IMR-90 (cell line): Measurements from ENCODE around the gene COA5. TPM values are rescaled to one million over a fixed set of nuclear protein-coding genes. Genes with fewer than 3 reads are reported as not detected.

Source experiments
- ATAC-seq: fragments of 200-7000 bp; cut with Tn5 transposase; 2 replicates; pipeline ENCODE4 v1.9.1; 2020; ENCODE audit warnings: low read depth, mild to moderate bottlenecking, moderate library complexity
- BruUV-seq: library from RNA; stranded (reverse); fragments of 400-500 nt; replicated peaks from 2 replicates; lab custom pipeline; 2021; lab: Mats Ljungman, UMichigan
- CTCF ChIA-PET: fragments of 300-600 bp; formaldehyde crosslinking; extraction: SDS; loops from one replicate; lab custom pipeline; 2021; ENCODE audit warnings: antibody characterized with exemption; lab: Yijun Ruan, JAX
- POLR2A ChIA-PET: fragments of 300-600 bp; sonication (Branson Sonifier 250); formaldehyde crosslinking; loops from one replicate; lab custom pipeline; 2022; ENCODE audit warnings: antibody characterized with exemption; ENCODE audit not compliant: unreplicated experiment; lab: Charles Lee
- DNase-seq: peaks from one replicate; pipeline ENCODE4 v3.0.0; 2013
- H2AFZ ChIP-seq: replicated peaks from 2 replicates; pipeline ENCODE3; 2013; ENCODE audit warnings: low read length, mild to moderate bottlenecking; ENCODE audit not compliant: poor library complexity
- H2AK5ac ChIP-seq: 2 replicates; pipeline ENCODE4 v1.6.1; 2013; ENCODE audit warnings: low read depth, low read length, inconsistent platforms
- H2AK9ac ChIP-seq: replicated peaks from 2 replicates; pipeline ENCODE3; 2013; ENCODE audit warnings: mild to moderate bottlenecking, low read depth, low read length, moderate library complexity; ENCODE audit not compliant: poor library complexity
- H2BK120ac ChIP-seq: 2 replicates; pipeline ENCODE4 v1.6.1; 2013; ENCODE audit warnings: low read depth, low read length, inconsistent platforms
- H2BK15ac ChIP-seq: 3 replicates; pipeline ENCODE4 v1.6.1; 2013; ENCODE audit warnings: low read depth, low read length, inconsistent platforms
- H2BK20ac ChIP-seq: 2 replicates; pipeline ENCODE4 v1.6.1; 2013; ENCODE audit warnings: low read depth, mild to moderate bottlenecking, inconsistent platforms, low read length, moderate library complexity
- H2BK5ac ChIP-seq: 2 replicates; pipeline ENCODE4 v1.6.1; 2013; ENCODE audit warnings: mild to moderate bottlenecking, low read depth, low read length, inconsistent platforms; ENCODE audit not compliant: poor library complexity, severe bottlenecking
- H3K14ac ChIP-seq: replicated peaks from 2 replicates; pipeline ENCODE4 v1.6.1; 2013; ENCODE audit warnings: low read depth, low read length, inconsistent platforms
- H3K18ac ChIP-seq: 2 replicates; pipeline ENCODE4 v1.6.1; 2013; ENCODE audit warnings: low read depth, low read length, control low read depth
- H3K23ac ChIP-seq: 2 replicates; pipeline ENCODE4 v1.6.1; 2013; ENCODE audit warnings: low read depth, low read length, inconsistent platforms
- H3K27ac ChIP-seq: 2 replicates; pipeline ENCODE4 v1.5.1; 2013; ENCODE audit warnings: mild to moderate bottlenecking, control low read depth, low read length; ENCODE audit not compliant: insufficient read depth
- H3K27me3 ChIP-seq: 2 replicates; pipeline ENCODE4 v1.6.1; 2013; ENCODE audit warnings: low read length; ENCODE audit not compliant: control insufficient read depth, insufficient read depth
- H3K36me3 ChIP-seq: 2 replicates; pipeline ENCODE4 v1.6.1; 2013; ENCODE audit warnings: low read length, mixed read lengths; ENCODE audit not compliant: control insufficient read depth, insufficient read depth
- H3K4ac ChIP-seq: 2 replicates; pipeline ENCODE4 v1.6.1; 2013; ENCODE audit warnings: low read depth, low read length, inconsistent platforms
- H3K4me1 ChIP-seq: 2 replicates; pipeline ENCODE4 v1.6.1; 2013; ENCODE audit warnings: low read length, mixed read lengths; ENCODE audit not compliant: control insufficient read depth, insufficient read depth
- H3K4me2 ChIP-seq: 2 replicates; pipeline ENCODE4 v1.6.1; 2013; ENCODE audit warnings: low read depth, mild to moderate bottlenecking, control low read depth, low read length, moderate library complexity
- H3K4me3 ChIP-seq: 2 replicates; pipeline ENCODE4 v1.5.1; 2013; ENCODE audit warnings: low read depth, mild to moderate bottlenecking, control low read depth, low read length, moderate library complexity; ENCODE audit not compliant: insufficient read depth
- H3K56ac ChIP-seq: 2 replicates; pipeline ENCODE4 v1.6.1; 2013; ENCODE audit warnings: low read length, inconsistent platforms; ENCODE audit not compliant: insufficient read depth; ENCODE audit errors: extremely low read depth
- H3K79me1 ChIP-seq, 2 experiments: 2 replicates each; pipeline ENCODE4 v1.6.1; 2013; ENCODE audit warnings: low read length in 2 of 2, inconsistent platforms in 1 of 2, low read depth in 1 of 2
- H3K9ac ChIP-seq: 2 replicates; pipeline ENCODE4 v1.6.1; 2013; ENCODE audit warnings: low read depth, low read length, control low read depth
- H3K9me1 ChIP-seq: 2 replicates; pipeline ENCODE4 v1.6.1; 2013; ENCODE audit warnings: low read length, inconsistent platforms; ENCODE audit not compliant: insufficient read depth
- H3K9me3 ChIP-seq: 2 replicates; pipeline ENCODE4 v1.6.1; 2013; ENCODE audit warnings: low read length; ENCODE audit not compliant: control insufficient read depth, insufficient read depth
- H4K20me1 ChIP-seq: 2 replicates; pipeline ENCODE4 v1.6.1; 2013; ENCODE audit warnings: low read length, inconsistent platforms; ENCODE audit not compliant: insufficient read depth
- H4K5ac ChIP-seq: 2 replicates; pipeline ENCODE4 v1.6.1; 2013; ENCODE audit warnings: mild to moderate bottlenecking, low read depth, low read length, control low read depth
- H4K8ac ChIP-seq, 2 experiments: 2 replicates each; pipeline ENCODE4 v1.6.1; 2013; ENCODE audit warnings: low read depth in 2 of 2, low read length in 2 of 2, control low read depth in 1 of 2, inconsistent platforms in 1 of 2
- H4K91ac ChIP-seq: 2 replicates; pipeline ENCODE4 v1.6.1; 2013; ENCODE audit warnings: low read depth, low read length, inconsistent platforms; ENCODE audit not compliant: insufficient read depth
- BHLHE40 ChIP-seq: fragments of 150-350 bp; IDR thresholded peaks from 2 replicates; pipeline ENCODE4 v1.6.1; 2016; ENCODE audit warnings: mild to moderate bottlenecking, low read depth, low read length
- CEBPB ChIP-seq: IDR thresholded peaks from 2 replicates; pipeline ENCODE4 v1.6.1; 2012; ENCODE audit warnings: low read depth, low read length, improper control_type of control experiment
- CHD1 ChIP-seq: IDR thresholded peaks from 2 replicates; pipeline ENCODE4 v1.6.1; 2012; ENCODE audit warnings: low read depth, low read length, improper control_type of control experiment
- FOS ChIP-seq: fragments of 150-350 bp; IDR thresholded peaks from 2 replicates; pipeline ENCODE4 v1.6.1; 2016; ENCODE audit warnings: low read depth, low read length
- MAFK ChIP-seq: IDR thresholded peaks from 2 replicates; pipeline ENCODE4 v1.6.1; 2012; ENCODE audit warnings: low read depth, low read length, improper control_type of control experiment
- MAZ ChIP-seq: IDR thresholded peaks from 2 replicates; pipeline ENCODE4 v1.6.1; 2012; ENCODE audit warnings: low read depth, mild to moderate bottlenecking, low read length, improper control_type of control experiment, moderate library complexity, borderline replicate concordance
- MXI1 ChIP-seq: IDR thresholded peaks from 2 replicates; pipeline ENCODE4 v1.6.1; 2012; ENCODE audit warnings: low read depth, mild to moderate bottlenecking, low read length, moderate library complexity, borderline replicate concordance
- NFE2L2 ChIP-seq: fragments of 150-350 bp; IDR thresholded peaks from 2 replicates; pipeline ENCODE4 v1.6.1; 2016; ENCODE audit warnings: low read depth, mild to moderate bottlenecking, low read length
- POLR2A ChIP-seq: IDR thresholded peaks from 2 replicates; pipeline ENCODE4 v1.6.1; 2012; ENCODE audit warnings: mild to moderate bottlenecking, low read depth, low read length
- RAD21 ChIP-seq: IDR thresholded peaks from 2 replicates; pipeline ENCODE4 v1.6.1; 2012; ENCODE audit warnings: low read length, improper control_type of control experiment
- RCOR1 ChIP-seq: IDR thresholded peaks from 2 replicates; pipeline ENCODE4 v1.6.1; 2012; ENCODE audit warnings: mild to moderate bottlenecking, low read length, improper control_type of control experiment; ENCODE audit not compliant: insufficient replicate concordance
- RFX5 ChIP-seq: IDR thresholded peaks from 2 replicates; pipeline ENCODE4 v1.8.0; 2012; ENCODE audit warnings: low read depth, mild to moderate bottlenecking, low read length, moderate library complexity
- SMC3 ChIP-seq: fragments of 150-350 bp; IDR thresholded peaks from 2 replicates; pipeline ENCODE4 v1.6.1; 2016; ENCODE audit warnings: low read depth, mild to moderate bottlenecking, antibody characterized with exemption, low read length, moderate library complexity
- WGBS, 2 experiments: methylation state at CpG; one replicate each; pipeline versions ENCODE4 v1.1.5 to v1.1.7; 2013; ENCODE audit warnings: missing lambda C conversion rate in 2 of 2; ENCODE audit not compliant: insufficient read length in 1 of 2; ENCODE audit errors: extremely low coverage in 2 of 2; 5-methylcytosine and 5-hydroxymethylcytosine counted together
- dilution Hi-C: fragments of 300-500 bp; cut with HindIII; formaldehyde crosslinking; loops from one replicate; pipeline ENCODE4 v1.14.3; 2018; ENCODE audit warnings: low sequenced_read_pairs; ENCODE audit not compliant: unreplicated experiment
- in situ Hi-C: fragments of 300-500 bp; cut with MboI; formaldehyde crosslinking; loops from 3 replicates; pipeline ENCODE4 v1.14.3; 2019; ENCODE audit warnings: low sequenced_read_pairs, inconsistent platforms, mixed read lengths
- intact Hi-C: fragments of 100-400 bp; cut with micrococcal nuclease; formaldehyde crosslinking; loops from 2 replicates; pipeline ENCODE4 v1.10.0; 2022
- polyA plus RNA-seq, 3 experiments: library from polyadenylated mRNA; depleted of rRNA; stranded (reverse); fragments of >200 nt; gene quantifications; 2 replicates each; pipeline ENCODE4 v1.2.3, GENCODE V29; 2012; ENCODE audit warnings: low replicate concordance in 1 of 3
- total RNA-seq: library from RNA; depleted of rRNA; stranded (reverse); fragments of >200 nt; gene quantifications from 2 replicates; pipeline ENCODE4 v1.2.3, GENCODE V29; 2012
- TF ChIP-seq, protein P1 (sequence below): fragments of 150-350 bp; IDR thresholded peaks from 2 replicates; pipeline ENCODE4 v1.6.1; 2016; ENCODE audit warnings: low read depth, mild to moderate bottlenecking, low read length, moderate library complexity, borderline replicate concordance
- TF ChIP-seq, protein P2 (sequence below): fragments of 150-350 bp; IDR thresholded peaks from 2 replicates; pipeline ENCODE4 v1.6.1; 2017; ENCODE audit warnings: mild to moderate bottlenecking, antibody characterized with exemption, low read length, low read depth
- TF ChIP-seq, protein P3 (sequence below): conservative IDR thresholded peaks from 2 replicates; pipeline ENCODE4 v1.5.1; 2012; ENCODE audit warnings: mild to moderate bottlenecking, low read depth, low read length, improper control_type of control experiment

Gene COA5
- total and polyA plus RNA-seq, 2 of the 4 experiments (the other 2 are of a cell fraction): 8.4 to 14.2 TPM

DNA sequence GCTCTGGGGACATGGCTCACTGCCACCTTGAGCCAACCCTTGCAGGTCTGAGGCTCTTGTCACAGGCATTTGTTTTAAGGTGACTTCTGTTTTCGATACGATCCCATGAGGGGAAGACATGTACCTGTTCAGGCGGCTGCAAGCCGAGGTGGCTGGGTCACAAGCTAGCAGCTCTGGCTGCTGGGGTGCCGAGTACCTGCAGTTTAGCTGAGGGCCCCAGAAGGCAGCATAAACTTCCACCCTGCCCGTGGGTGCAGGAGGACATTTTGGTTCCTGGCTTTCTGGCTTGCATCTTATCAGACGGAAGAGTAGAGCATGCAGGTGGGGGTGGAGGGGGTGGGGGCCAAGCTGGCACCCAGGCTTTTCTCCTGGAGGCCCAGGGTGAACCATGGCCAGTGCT lies 28.4 kb downstream of the COA5 start:
- no peaks in the 10 kb centered on the region for H3K27me3 ChIP-seq
- H2AK5ac ChIP-seq: no peak overlapping the region
- H3K23ac ChIP-seq: no peak overlapping the region
- dilution Hi-C loops (no loop called here), intact Hi-C loops (no loop called here), in situ Hi-C loops (no loop called here)
- no peak overlapping the region for H4K8ac ChIP-seq
- TF ChIP-seq, protein P1, sequence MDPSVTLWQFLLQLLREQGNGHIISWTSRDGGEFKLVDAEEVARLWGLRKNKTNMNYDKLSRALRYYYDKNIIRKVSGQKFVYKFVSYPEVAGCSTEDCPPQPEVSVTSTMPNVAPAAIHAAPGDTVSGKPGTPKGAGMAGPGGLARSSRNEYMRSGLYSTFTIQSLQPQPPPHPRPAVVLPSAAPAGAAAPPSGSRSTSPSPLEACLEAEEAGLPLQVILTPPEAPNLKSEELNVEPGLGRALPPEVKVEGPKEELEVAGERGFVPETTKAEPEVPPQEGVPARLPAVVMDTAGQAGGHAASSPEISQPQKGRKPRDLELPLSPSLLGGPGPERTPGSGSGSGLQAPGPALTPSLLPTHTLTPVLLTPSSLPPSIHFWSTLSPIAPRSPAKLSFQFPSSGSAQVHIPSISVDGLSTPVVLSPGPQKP: no peak
- TF ChIP-seq MXI1 (no peak), CEBPB (no peak), MAFK (no peak), RFX5 (no peak), POLR2A (no peak), SMC3 (no peak), BHLHE40 (no peak), MAZ (no peak), RCOR1 (no peak), CHD1 (no peak), NFE2L2 (no peak), RAD21 (no peak), FOS (no peak)
- TF ChIP-seq, protein P2, sequence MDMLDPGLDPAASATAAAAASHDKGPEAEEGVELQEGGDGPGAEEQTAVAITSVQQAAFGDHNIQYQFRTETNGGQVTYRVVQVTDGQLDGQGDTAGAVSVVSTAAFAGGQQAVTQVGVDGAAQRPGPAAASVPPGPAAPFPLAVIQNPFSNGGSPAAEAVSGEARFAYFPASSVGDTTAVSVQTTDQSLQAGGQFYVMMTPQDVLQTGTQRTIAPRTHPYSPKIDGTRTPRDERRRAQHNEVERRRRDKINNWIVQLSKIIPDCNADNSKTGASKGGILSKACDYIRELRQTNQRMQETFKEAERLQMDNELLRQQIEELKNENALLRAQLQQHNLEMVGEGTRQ: no peak
- TF ChIP-seq, protein P3, sequence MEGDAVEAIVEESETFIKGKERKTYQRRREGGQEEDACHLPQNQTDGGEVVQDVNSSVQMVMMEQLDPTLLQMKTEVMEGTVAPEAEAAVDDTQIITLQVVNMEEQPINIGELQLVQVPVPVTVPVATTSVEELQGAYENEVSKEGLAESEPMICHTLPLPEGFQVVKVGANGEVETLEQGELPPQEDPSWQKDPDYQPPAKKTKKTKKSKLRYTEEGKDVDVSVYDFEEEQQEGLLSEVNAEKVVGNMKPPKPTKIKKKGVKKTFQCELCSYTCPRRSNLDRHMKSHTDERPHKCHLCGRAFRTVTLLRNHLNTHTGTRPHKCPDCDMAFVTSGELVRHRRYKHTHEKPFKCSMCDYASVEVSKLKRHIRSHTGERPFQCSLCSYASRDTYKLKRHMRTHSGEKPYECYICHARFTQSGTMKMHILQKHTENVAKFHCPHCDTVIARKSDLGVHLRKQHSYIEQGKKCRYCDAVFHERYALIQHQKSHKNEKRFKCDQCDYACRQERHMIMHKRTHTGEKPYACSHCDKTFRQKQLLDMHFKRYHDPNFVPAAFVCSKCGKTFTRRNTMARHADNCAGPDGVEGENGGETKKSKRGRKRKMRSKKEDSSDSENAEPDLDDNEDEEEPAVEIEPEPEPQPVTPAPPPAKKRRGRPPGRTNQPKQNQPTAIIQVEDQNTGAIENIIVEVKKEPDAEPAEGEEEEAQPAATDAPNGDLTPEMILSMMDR: no peak
- no peaks in the 10 kb centered on the region for H3K9me3 ChIP-seq
- ChIA-PET POLR2A (no interaction called here), CTCF (no interaction called here)
- H2BK120ac ChIP-seq: no peak overlapping the region
- H2BK5ac ChIP-seq: no peak overlapping the region
- H3K9ac ChIP-seq: no peak overlapping the region
- no peak overlapping the region for H3K14ac ChIP-seq
- no peak overlapping the region for H2BK20ac ChIP-seq
- no peak overlapping the region for H2AK9ac ChIP-seq
- peaks cover 16% of the 10 kb centered on the region for H3K36me3 ChIP-seq
- H2AFZ ChIP-seq: no peak overlapping the region
- no peak overlapping the region for H4K91ac ChIP-seq
- ATAC-seq: no peak
- H4K5ac ChIP-seq: no peak overlapping the region
- H3K9me1 ChIP-seq: no peaks in the 10 kb centered on the region; the same call in 1 of the 2 replicates
- no peak overlapping the region for H3K4me2 ChIP-seq
- no peak overlapping the region for H2BK15ac ChIP-seq
- no peaks in the 10 kb centered on the region for H3K79me1 ChIP-seq
- H4K20me1 ChIP-seq: no peaks in the 10 kb centered on the region
- no peak overlapping the region for H3K4ac ChIP-seq
- no peak overlapping the region for H3K56ac ChIP-seq
- 100% methylated on average over 3 of the region's 7 CpGs; no CpG with 5 or more reads in 1 of the 2 experiments for WGBS, 2 experiments
- DNase-seq: no peak
- no peak overlapping the region for H3K4me3 ChIP-seq
- H3K18ac ChIP-seq: no peak overlapping the region
- H3K27ac ChIP-seq: no peak overlapping the region
- BruUV-seq: no TSS peak
- H3K4me1 ChIP-seq: no peaks in the 10 kb centered on the region
